Tibial artery (tissue), 4 donors: ENCODE measurements around the gene EVI2A.
"Not testable (repeated sequence)": the region's sequence is repeated elsewhere in the genome, so short reads cannot be mapped to it uniquely, and the experiment has no call there.

Source experiments
- DNase-seq, 2 donors: peaks; one replicate each; pipeline ENCODE4 v3.0.0-alpha.2; 2019
- H3K27ac ChIP-seq, 2 donors: fragments of 200-600 bp; sonication (generic) in 1 of 2; 1 replicate in 1 of 2; 2 replicates in 1 of 2; pipeline ENCODE4 v1.5.1; 2018 to 2019; ENCODE audit warnings: mild to moderate bottlenecking in 1 of 2
- H3K27me3 ChIP-seq, 2 donors: fragments of 200-600 bp; sonication (generic) in 1 of 2; one replicate each; pipeline versions ENCODE4 v1.5.1 to v1.6.0; 2016 to 2019
- H3K36me3 ChIP-seq, 3 donors: fragments of 200-600 bp; sonication (generic) in 2 of 3; one replicate each; pipeline ENCODE4 v1.5.1; 2016 to 2019; ENCODE audit warnings: mild to moderate bottlenecking in 2 of 3
- H3K4me1 ChIP-seq, 4 donors: fragments of 200-600 bp; sonication (generic) in 2 of 4; 1 replicate in 3 of 4; 2 replicates in 1 of 4; pipeline ENCODE4 v1.5.1; 2016 to 2019
- H3K4me3 ChIP-seq, 2 donors: fragments of 200-600 bp; sonication (generic) in 1 of 2; 1 replicate in 1 of 2; 2 replicates in 1 of 2; pipeline ENCODE4 v1.5.1; 2018 to 2019; ENCODE audit warnings: mild to moderate bottlenecking in 2 of 2
- H3K9me3 ChIP-seq, 3 donors: fragments of 200-600 bp; sonication (generic) in 1 of 3; one replicate each; pipeline ENCODE4 v1.5.1; 2016 to 2019
- CTCF ChIP-seq, 2 experiments: fragments of 200-600 bp in 1 of 2; fragments of 450-650 bp in 1 of 2; IDR thresholded peaks; one replicate each; pipeline ENCODE4 v1.5.1; 2017 to 2019; ENCODE audit warnings: antibody characterized with exemption in 2 of 2, mild to moderate bottlenecking in 1 of 2, moderate library complexity in 1 of 2
- intact Hi-C: fragments of 100-400 bp; cut with DNase I; formaldehyde crosslinking; loops from one replicate; pipeline ENCODE4 v1.15.0; 2023; ENCODE audit warnings: low total_unique reads

The EVI2A gene

GRCh38 chr17:31355935-31356334 is 34.5 kb upstream of the EVI2A start:
- intact Hi-C loops, result no loop called here
- no peaks in the 10 kb centered on the region for H3K4me1 ChIP-seq
- no peak for DNase-seq
- TF ChIP-seq CTCF (IDR thresholded peaks at IDR 0.05), result no peak
- H3K4me3 ChIP-seq, result no peak overlapping the region
- no peak overlapping the region for H3K27ac ChIP-seq
- H3K9me3 ChIP-seq, result no peaks in the 10 kb centered on the region
- no peaks in the 10 kb centered on the region for H3K27me3 ChIP-seq
- H3K36me3 ChIP-seq, result peaks cover 50 to 93% (median 64%) of the 10 kb centered on the region in 3 donors

GRCh38 chr17:31349454-31349853 is 28.0 kb upstream of the EVI2A start:
- Histone ChIP-seq H3K27ac (no peak overlapping the region), H3K4me3 (no peak overlapping the region), H3K4me1 (no peaks in the 10 kb centered on the region), H3K36me3 (peaks cover 45 to 62% (median 46%) of the 10 kb centered on the region in 3 donors), H3K9me3 (no peaks in the 10 kb centered on the region), H3K27me3 (no peaks in the 10 kb centered on the region)
- DNase-seq, result no peak
- intact Hi-C loops, result no loop called here
- TF ChIP-seq CTCF (IDR thresholded peaks at IDR 0.05), result no peak

GRCh38 chr17:31345191-31345747 is 23.8 kb upstream of the EVI2A start:
- peaks cover 23 to 46% (median 43%) of the 10 kb centered on the region in 3 donors for H3K36me3 ChIP-seq
- intact Hi-C loops, H3K4me3 ChIP-seq, H3K9me3 ChIP-seq, H3K4me1 ChIP-seq, DNase-seq, H3K27me3 ChIP-seq, H3K27ac ChIP-seq: not testable (repeated sequence)

- no peak for DNase-seq
Observed at GRCh38 chr17:31339906-31340661, 18.7 kb upstream of the EVI2A start.

GRCh38 chr17:31329221-31329620 is 7.8 kb upstream of the EVI2A start:
- intact Hi-C loops, result no loop called here
- TF ChIP-seq CTCF (IDR thresholded peaks at IDR 0.05), result no peak

More at GRCh38 chr17:31339906-31340661, 18.7 kb upstream of the EVI2A start:
- Histone ChIP-seq H3K4me1 (no peaks in the 10 kb centered on the region), H3K4me3 (no peak overlapping the region), H3K9me3 (no peaks in the 10 kb centered on the region), H3K27me3 (no peaks in the 10 kb centered on the region), H3K27ac (no peak overlapping the region), H3K36me3 (peaks cover 52 to 67% (median 59%) of the 10 kb centered on the region in 3 donors)
- no peak for TF ChIP-seq CTCF (IDR thresholded peaks at IDR 0.05)
- intact Hi-C loops, result no loop called here

GRCh38 chr17:31328160-31328535 is 6.7 kb upstream of the EVI2A start:
- no peak overlapping the region for H3K4me3 ChIP-seq
- no peaks in the 10 kb centered on the region for H3K9me3 ChIP-seq
- intact Hi-C loops, result no loop called here
- no peak for DNase-seq
- peaks cover 13 to 27% (median 19%) of the 10 kb centered on the region in 3 donors for H3K36me3 ChIP-seq
- no peak overlapping the region for H3K27ac ChIP-seq
- no peaks in the 10 kb centered on the region for H3K27me3 ChIP-seq
- H3K4me1 ChIP-seq, result no peaks in the 10 kb centered on the region
- TF ChIP-seq CTCF (IDR thresholded peaks at IDR 0.05), result no peak

More at GRCh38 chr17:31329221-31329620, 7.8 kb upstream of the EVI2A start:
- Histone ChIP-seq H3K27ac (no peak overlapping the region), H3K36me3 (peaks cover 13 to 32% (median 19%) of the 10 kb centered on the region in 3 donors), H3K27me3 (no peaks in the 10 kb centered on the region), H3K4me3 (no peak overlapping the region), H3K4me1 (no peaks in the 10 kb centered on the region), H3K9me3 (no peaks in the 10 kb centered on the region)
- DNase-seq, result no peak
